Fibroblast of villous mesenchyme (primary cell): Measurements from ENCODE around the gene MTRF1. TPM values are rescaled to one million over a fixed set of nuclear protein-coding genes. Genes with fewer than 3 reads are reported as not detected.
"Not testable (repeated sequence)": the region's sequence is repeated elsewhere in the genome, so short reads cannot be mapped to it uniquely, and the experiment has no call there.

Source experiments
- DNase-seq: peaks from one replicate; pipeline ENCODE4 v3.0.0-alpha.2; 2010; ENCODE audit warnings: low read depth
- H3K4me3 ChIP-seq: 2 replicates; pipeline ENCODE4 v1.5.1; 2011; ENCODE audit warnings: low read depth, mild to moderate bottlenecking, low read length
- CTCF ChIP-seq: IDR thresholded peaks from 2 replicates; pipeline ENCODE4 v1.5.1; 2012; ENCODE audit warnings: low read depth, mild to moderate bottlenecking, low read length; ENCODE audit not compliant: insufficient read depth
- total RNA-seq: library from RNA; depleted of rRNA; stranded (reverse); fragments of >200 nt; gene quantifications from 2 replicates; pipeline ENCODE4 v1.2.3, GENCODE V29; 2012

Gene MTRF1
- total RNA-seq, 1 donor = 16.4 TPM

GRCh38 chr13:41182231-41182630 is 81.1 kb downstream of the MTRF1 start:
- no peak for TF ChIP-seq CTCF
- DNase-seq = no peak
- H3K4me3 ChIP-seq = no peak overlapping the region

- no peak overlapping the region for H3K4me3 ChIP-seq
- DNase-seq = peak; percentile 25
- no peak for TF ChIP-seq CTCF
These were observed 83.7 kb downstream of the MTRF1 start for GRCh38 chr13:41179593-41180250.

- H3K4me3 ChIP-seq = no peak overlapping the region
- TF ChIP-seq CTCF = no peak
- peak; percentile 24 for DNase-seq
These were observed 85.3 kb downstream of the MTRF1 start for GRCh38 chr13:41178040-41178439.

- no peak for TF ChIP-seq CTCF
- H3K4me3 ChIP-seq = no peak overlapping the region
These were observed 85.8 kb downstream of the MTRF1 start for GRCh38 chr13:41177616-41178015.

GRCh38 chr13:41175576-41175975 is 87.8 kb downstream of the MTRF1 start:
- not testable (repeated sequence) for DNase-seq, H3K4me3 ChIP-seq

More at GRCh38 chr13:41177616-41178015, 85.8 kb downstream of the MTRF1 start:
- peak; percentile 21 for DNase-seq

Other genes with a start within 250 kb of the MTRF1 start
- 38.3 and 43.6 TPM in 2 replicates for gene ELF1, start 244.3 kb downstream of the MTRF1 start, total RNA-seq
- gene WBP4, start 202.1 kb downstream of the MTRF1 start, total RNA-seq = 5.2 and 6.9 TPM in 2 replicates
- gene KBTBD6, start 130.8 kb downstream of the MTRF1 start, total RNA-seq = 12.6 and 17.7 TPM in 2 replicates
- gene KBTBD7, start 69.0 kb downstream of the MTRF1 start, total RNA-seq = 5.8 and 8.6 TPM in 2 replicates
- 14.8 and 24.2 TPM in 2 replicates for gene NAA16, start 47.7 kb upstream of the MTRF1 start, total RNA-seq
- 89.2 and 101 TPM in 2 replicates for gene RGCC, start 194.0 kb upstream of the MTRF1 start, total RNA-seq